KMS-11 (cell line): ENCODE measurements around the gene GPR119.
A peak's percentile ranks its signal among the peaks of the same experiment; 100 is the strongest.
"Not testable (repeated sequence)": the region's sequence is repeated elsewhere in the genome, so short reads cannot be mapped to it uniquely, and the experiment has no call there.

Experiments
- H2AFZ ChIP-seq: fragments of 200-600 bp; sonication (generic); 2 replicates; pipeline ENCODE4 v1.6.1; 2016; ENCODE audit warnings: antibody characterized with exemption, mixed run types, low read depth
- H3K27ac ChIP-seq: fragments of 200-600 bp; sonication (generic); 2 replicates; pipeline ENCODE4 v1.6.1; 2016; ENCODE audit warnings: mild to moderate bottlenecking, mixed run types
- H3K27me3 ChIP-seq: fragments of 200-600 bp; sonication (generic); 2 replicates; pipeline ENCODE4 v1.6.1; 2017; ENCODE audit warnings: mild to moderate bottlenecking, low read depth, mixed run types, moderate library complexity; ENCODE audit not compliant: insufficient read depth
- H3K36me3 ChIP-seq: fragments of 200-600 bp; sonication (generic); 2 replicates; pipeline ENCODE4 v1.6.1; 2017; ENCODE audit warnings: mild to moderate bottlenecking, mixed run types; ENCODE audit not compliant: insufficient read depth
- H3K4me1 ChIP-seq: fragments of 200-600 bp; sonication (generic); 2 replicates; pipeline ENCODE4 v1.6.1; 2016; ENCODE audit warnings: mild to moderate bottlenecking, low read depth, mixed run types; ENCODE audit not compliant: poor library complexity, severe bottlenecking
- H3K4me2 ChIP-seq: fragments of 200-600 bp; sonication (generic); 2 replicates; pipeline ENCODE4 v1.7.0; 2016; ENCODE audit warnings: mild to moderate bottlenecking, mixed run types
- H3K4me3 ChIP-seq: fragments of 200-600 bp; sonication (generic); IDR thresholded peaks from 2 replicates; pipeline ENCODE4 v1.6.1; 2017; ENCODE audit warnings: low read depth, low read length, mixed read lengths; ENCODE audit not compliant: insufficient read depth
- H3K79me2 ChIP-seq: fragments of 200-600 bp; sonication (generic); 2 replicates; pipeline ENCODE4 v1.6.1; 2016; ENCODE audit warnings: low read depth, mixed run types; ENCODE audit not compliant: insufficient read depth
- H3K9ac ChIP-seq: fragments of 200-600 bp; sonication (generic); 2 replicates; pipeline ENCODE4 v1.6.1; 2016; ENCODE audit warnings: mild to moderate bottlenecking, mixed run types
- H4K20me1 ChIP-seq: fragments of 200-600 bp; sonication (generic); 2 replicates; pipeline ENCODE4 v1.6.1; 2016; ENCODE audit warnings: mild to moderate bottlenecking, mixed run types; ENCODE audit not compliant: insufficient read depth
- TF ChIP-seq, protein P1 (sequence below): fragments of 200-600 bp; sonication (generic); conservative IDR thresholded peaks from 2 replicates; pipeline ENCODE4 v1.6.1; 2017; ENCODE audit warnings: low read depth, mild to moderate bottlenecking, antibody characterized with exemption, low read length, moderate library complexity, mixed read lengths

GPR119 gene

GRCh38 chrX:130393451-130394074 is 8.1 kb upstream of the GPR119 start:
- Histone ChIP-seq H3K4me1 (no peaks in the 10 kb centered on the region), H4K20me1 (no peaks in the 10 kb centered on the region), H2AFZ (no peak overlapping the region), H3K79me2 (no peaks in the 10 kb centered on the region), H3K4me3 (no peak overlapping the region), H3K27me3 (no peaks in the 10 kb centered on the region), H3K4me2 (no peak overlapping the region), H3K9ac (no peak overlapping the region), H3K27ac (no peak overlapping the region), H3K36me3 (no peaks in the 10 kb centered on the region)
- TF ChIP-seq, protein P1, sequence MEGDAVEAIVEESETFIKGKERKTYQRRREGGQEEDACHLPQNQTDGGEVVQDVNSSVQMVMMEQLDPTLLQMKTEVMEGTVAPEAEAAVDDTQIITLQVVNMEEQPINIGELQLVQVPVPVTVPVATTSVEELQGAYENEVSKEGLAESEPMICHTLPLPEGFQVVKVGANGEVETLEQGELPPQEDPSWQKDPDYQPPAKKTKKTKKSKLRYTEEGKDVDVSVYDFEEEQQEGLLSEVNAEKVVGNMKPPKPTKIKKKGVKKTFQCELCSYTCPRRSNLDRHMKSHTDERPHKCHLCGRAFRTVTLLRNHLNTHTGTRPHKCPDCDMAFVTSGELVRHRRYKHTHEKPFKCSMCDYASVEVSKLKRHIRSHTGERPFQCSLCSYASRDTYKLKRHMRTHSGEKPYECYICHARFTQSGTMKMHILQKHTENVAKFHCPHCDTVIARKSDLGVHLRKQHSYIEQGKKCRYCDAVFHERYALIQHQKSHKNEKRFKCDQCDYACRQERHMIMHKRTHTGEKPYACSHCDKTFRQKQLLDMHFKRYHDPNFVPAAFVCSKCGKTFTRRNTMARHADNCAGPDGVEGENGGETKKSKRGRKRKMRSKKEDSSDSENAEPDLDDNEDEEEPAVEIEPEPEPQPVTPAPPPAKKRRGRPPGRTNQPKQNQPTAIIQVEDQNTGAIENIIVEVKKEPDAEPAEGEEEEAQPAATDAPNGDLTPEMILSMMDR, result peak; percentile 54

DNA sequence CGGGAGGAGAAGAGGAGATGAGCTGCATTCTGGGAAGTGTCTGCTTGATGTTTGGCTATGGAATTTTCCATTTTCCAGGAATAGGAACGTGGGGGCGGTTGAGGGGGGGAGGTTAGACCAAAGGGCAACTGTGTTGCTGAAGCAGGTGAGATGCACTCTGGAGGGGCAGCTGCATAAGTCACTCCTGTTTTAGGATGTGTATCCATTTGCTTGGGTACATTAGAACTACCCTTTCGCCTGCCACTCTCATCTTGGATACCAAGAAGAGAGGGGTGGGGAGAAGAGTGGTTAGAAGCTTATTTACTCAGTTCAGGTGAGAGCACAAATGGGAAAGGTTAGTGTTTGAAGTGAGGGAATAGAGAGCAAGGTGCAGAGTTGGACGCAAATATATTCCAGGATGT is 934 bp upstream of the GPR119 start:
- H3K27me3 ChIP-seq, result no peaks in the 10 kb centered on the region
- no peak overlapping the region for H3K4me3 ChIP-seq
- no peak overlapping the region for H2AFZ ChIP-seq
- no peak overlapping the region for H3K9ac ChIP-seq
- H3K27ac ChIP-seq, result no peak overlapping the region
- no peaks in the 10 kb centered on the region for H4K20me1 ChIP-seq
- no peaks in the 10 kb centered on the region for H3K36me3 ChIP-seq
- H3K4me2 ChIP-seq, result no peak overlapping the region
- no peaks in the 10 kb centered on the region for H3K4me1 ChIP-seq
- H3K79me2 ChIP-seq, result no peaks in the 10 kb centered on the region
- TF ChIP-seq, protein P1, result no peak

DNA sequence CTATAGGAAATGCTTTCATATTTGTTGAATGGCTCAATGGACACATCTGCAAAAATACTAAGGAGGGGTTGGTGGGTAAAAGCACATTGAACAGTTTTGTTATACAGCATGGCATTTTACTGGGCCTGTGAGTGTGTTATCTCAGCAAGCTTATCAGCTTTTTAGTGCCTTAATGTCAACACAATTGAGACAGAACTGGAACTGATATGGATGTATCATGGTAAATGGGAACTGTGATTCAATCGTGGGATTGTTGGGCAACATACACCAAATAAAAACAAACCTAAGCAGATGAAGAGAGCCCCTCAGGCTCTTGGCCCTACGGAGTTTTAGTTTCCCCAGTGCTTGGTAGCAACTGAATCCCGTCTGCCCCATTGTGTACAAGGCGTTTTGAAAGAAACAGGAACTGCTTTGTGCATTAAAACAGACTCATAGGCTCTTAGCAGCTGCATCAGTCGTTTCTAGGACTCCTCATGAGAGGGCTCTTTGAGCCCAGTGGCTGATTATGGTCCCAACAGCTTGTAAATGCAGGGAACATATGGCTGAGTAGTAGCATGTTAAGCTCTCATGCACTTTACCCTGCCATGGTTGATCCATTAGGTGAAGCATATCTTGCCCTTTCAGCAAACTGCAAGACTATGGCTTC is 7.3 kb downstream of the GPR119 start:
- Histone ChIP-seq H3K4me3 (no peak overlapping the region), H3K4me1 (no peaks in the 10 kb centered on the region), H3K36me3 (no peaks in the 10 kb centered on the region), H3K9ac (no peak overlapping the region), H3K27ac (no peak overlapping the region), H3K79me2 (no peaks in the 10 kb centered on the region), H3K27me3 (no peaks in the 10 kb centered on the region), H2AFZ (no peak overlapping the region), H4K20me1 (no peaks in the 10 kb centered on the region), H3K4me2 (no peak overlapping the region)
- TF ChIP-seq, protein P1, result no peak

DNA sequence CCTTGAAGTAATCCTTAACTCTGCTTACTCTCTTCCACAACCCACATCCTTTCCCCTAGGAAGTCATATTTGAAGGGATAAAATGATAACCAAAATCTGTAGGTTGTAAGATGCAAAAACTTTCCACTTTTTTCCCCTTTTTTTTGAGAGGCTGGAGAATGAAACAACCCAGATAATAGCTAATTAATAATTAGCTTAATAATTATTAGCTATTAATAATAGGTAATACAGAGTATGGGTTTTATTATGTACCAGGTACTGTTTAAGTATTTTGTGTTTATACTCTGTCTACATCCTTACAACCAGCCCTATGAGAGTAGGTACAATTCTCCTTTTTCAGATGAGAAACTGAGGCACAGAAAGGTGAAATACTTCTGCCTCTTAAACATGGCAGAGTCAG is 9.4 kb downstream of the GPR119 start:
- H3K4me2 ChIP-seq, result no peak overlapping the region
- no peak overlapping the region for H2AFZ ChIP-seq

GRCh38 chrX:130352050-130352449 is 33.4 kb downstream of the GPR119 start:
- not testable (repeated sequence) for H3K27ac ChIP-seq, H4K20me1 ChIP-seq, H3K4me3 ChIP-seq

More for the DNA sequence above, 9.4 kb downstream of the GPR119 start:
- H3K79me2 ChIP-seq, result no peaks in the 10 kb centered on the region
- H3K4me1 ChIP-seq, result no peaks in the 10 kb centered on the region
- no peaks in the 10 kb centered on the region for H3K36me3 ChIP-seq
- H3K4me3 ChIP-seq, result no peak overlapping the region
- no peaks in the 10 kb centered on the region for H3K27me3 ChIP-seq
- H4K20me1 ChIP-seq, result no peaks in the 10 kb centered on the region
- no peak overlapping the region for H3K27ac ChIP-seq
- no peak overlapping the region for H3K9ac ChIP-seq
- TF ChIP-seq, protein P1, result no peak

More at GRCh38 chrX:130352050-130352449, 33.4 kb downstream of the GPR119 start:
- not testable (repeated sequence) for H3K27me3 ChIP-seq, H2AFZ ChIP-seq, H3K4me2 ChIP-seq, H3K79me2 ChIP-seq, H3K9ac ChIP-seq, H3K36me3 ChIP-seq
- H3K4me1 ChIP-seq, result peaks cover 29% of the 10 kb centered on the region
